K562 (cell line): ENCODE results near the gene HLA-E. TPM values are rescaled to one million over a fixed set of nuclear protein-coding genes. Genes with fewer than 3 reads are reported as not detected.

Experiments
- ATAC-seq: fragments of 200-7000 bp; cut with Tn5 transposase; 3 replicates; pipeline ENCODE4 v1.9.1; 2020; ENCODE audit warnings: moderate library complexity
- BruUV-seq: library from RNA; stranded (reverse); fragments of 400-500 nt; replicated peaks from 2 replicates; lab custom pipeline; 2021; lab: Mats Ljungman, UMichigan
- CTCF ChIA-PET: fragments of 300-600 bp; formaldehyde crosslinking; extraction: SDS; loops from one replicate; lab custom pipeline; 2021; ENCODE audit warnings: low intra/inter-chr PET ratio; lab: Yijun Ruan, JAX
- POLR2A ChIA-PET: fragments of 300-600, 350-650 bp; sonication (Branson Sonifier 250); formaldehyde crosslinking; extraction: SDS; loops from one replicate; lab custom pipeline; 2021; ENCODE audit warnings: antibody characterized with exemption, inconsistent platforms; lab: Yijun Ruan, JAX
- DNase-seq, 4 experiments: peaks; one replicate each; pipeline versions ENCODE4 v3.0.0 to v3.0.0-alpha.2; 2011 to 2018; ENCODE audit warnings: low spot score in 3 of 4, mixed read lengths in 3 of 4; ENCODE audit errors: extremely low read depth in 1 of 4
- FAIRE-seq: peaks from 2 replicates; lab custom pipeline; 2011; peaks lifted over from hg19 to GRCh38; lab: Jason Lieb, UNC
- H2AFZ ChIP-seq: 2 replicates; pipeline ENCODE4 v1.6.0; 2011; ENCODE audit warnings: low read depth, low read length, control low read depth, inconsistent platforms
- H3K27ac ChIP-seq: fragments of 200-600 bp; 3 replicates; pipeline ENCODE4 v1.8.0; 2011; ENCODE audit warnings: low read depth, mild to moderate bottlenecking, control low read depth, inconsistent platforms, low read length, moderate library complexity, mixed read lengths; ENCODE audit errors: extremely low read depth
- H3K27me3 ChIP-seq, 2 experiments: fragments of 300-600 bp in 1 of 2; 2 replicates in 1 of 2; 3 replicates in 1 of 2; pipeline versions ENCODE4 v1.6.0 to v1.8.0; 2011; ENCODE audit warnings: inconsistent platforms in 2 of 2, low read length in 2 of 2, mild to moderate bottlenecking in 1 of 2, mixed read lengths in 1 of 2, moderate library complexity in 1 of 2; ENCODE audit not compliant: control insufficient read depth in 2 of 2, insufficient read depth in 2 of 2
- H3K36me3 ChIP-seq: fragments of 300-600 bp; 3 replicates; pipeline ENCODE4 v1.8.0; 2011; ENCODE audit warnings: mild to moderate bottlenecking, low read length, inconsistent platforms; ENCODE audit not compliant: control insufficient read depth, insufficient read depth
- H3K4me1 ChIP-seq, 2 experiments: fragments of 200-600 bp in 1 of 2; replicated peaks in 1 of 2; 2 replicates in 1 of 2; 3 replicates in 1 of 2; pipeline versions ENCODE4 v1.5.1 to v1.8.0; 2011; ENCODE audit warnings: inconsistent platforms in 2 of 2, low read length in 2 of 2, mild to moderate bottlenecking in 1 of 2, mixed read lengths in 1 of 2, moderate library complexity in 1 of 2; ENCODE audit not compliant: control insufficient read depth in 2 of 2, insufficient read depth in 2 of 2
- H3K4me2 ChIP-seq: 2 replicates; pipeline ENCODE4 v1.6.1; 2011; ENCODE audit warnings: low read length, control low read depth, inconsistent platforms, mixed read lengths; ENCODE audit not compliant: insufficient read depth
- H3K4me3 ChIP-seq: fragments of 200-600 bp; sonication (generic), shearing (Covaris generic); 2 replicates; pipeline ENCODE4 v1.5.1; 2016; ENCODE audit warnings: control low read depth, inconsistent platforms
- H3K79me2 ChIP-seq: fragments of 200-600 bp; 3 replicates; pipeline ENCODE4 v1.8.0; 2011; ENCODE audit warnings: low read length, inconsistent platforms; ENCODE audit not compliant: control insufficient read depth, insufficient read depth
- H3K9ac ChIP-seq, 2 experiments: 2 replicates each; pipeline versions ENCODE4 v1.6.0 to v1.6.1; 2011; ENCODE audit warnings: low read depth in 2 of 2, low read length in 2 of 2, control low read depth in 1 of 2, inconsistent platforms in 1 of 2, mild to moderate bottlenecking in 1 of 2, mixed read lengths in 1 of 2; ENCODE audit not compliant: insufficient read depth in 1 of 2
- H3K9me1 ChIP-seq: one replicate; pipeline ENCODE4 v1.6.0; 2011; ENCODE audit warnings: inconsistent platforms, mild to moderate bottlenecking, low read length, moderate library complexity; ENCODE audit not compliant: control insufficient read depth, insufficient read depth
- H3K9me3 ChIP-seq: replicated peaks from 2 replicates; pipeline ENCODE4 v1.5.1; 2011; ENCODE audit warnings: low read depth, low read length, inconsistent platforms; ENCODE audit not compliant: control insufficient read depth, insufficient read depth
- H4K20me1 ChIP-seq: replicated peaks from 2 replicates; pipeline ENCODE4 v1.6.1; 2011; ENCODE audit warnings: low read length, inconsistent platforms, mixed read lengths; ENCODE audit not compliant: control insufficient read depth, insufficient read depth
- BMI1 ChIP-seq: fragments of 150-350 bp; IDR thresholded peaks from 2 replicates; pipeline ENCODE4 v1.6.1; 2014; ENCODE audit warnings: low read length
- CEBPB ChIP-seq: fragments of 450-650 bp; IDR thresholded peaks from 2 replicates; pipeline ENCODE4 v1.6.1; 2016; ENCODE audit warnings: missing genetic modification characterization, missing compliant biosample characterization
- ETV5 ChIP-seq: sonication (generic); formaldehyde crosslinking; IDR thresholded peaks from 2 replicates; pipeline ENCODE4 v1.4.0; 2020; ENCODE audit warnings: low read depth, mild to moderate bottlenecking, missing genetic modification reagents
- HNRNPLL ChIP-seq: fragments of 200-400 bp; formaldehyde crosslinking; IDR thresholded peaks from 2 replicates; pipeline ENCODE4 v1.6.1; 2017; ENCODE audit warnings: low read length, low read depth, mild to moderate bottlenecking; ENCODE audit not compliant: poor library complexity, severe bottlenecking
- ILK ChIP-seq: fragments of 450-650 bp; IDR thresholded peaks from 2 replicates; pipeline ENCODE4 v1.6.1; 2016; ENCODE audit warnings: missing genetic modification characterization, low read depth, mild to moderate bottlenecking, missing compliant biosample characterization, moderate library complexity, borderline replicate concordance
- MCM5 ChIP-seq: fragments of 450-650 bp; IDR thresholded peaks from 2 replicates; pipeline ENCODE4 v1.6.1; 2016; ENCODE audit warnings: low read depth
- MED1 ChIP-seq: sonication (generic); formaldehyde crosslinking; IDR thresholded peaks from 2 replicates; pipeline ENCODE4 v1.8.1; 2023; ENCODE audit warnings: missing genetic modification reagents, borderline replicate concordance
- PHB ChIP-seq: fragments of 250-450 bp; sonication (Bioruptor Pico); IDR thresholded peaks from 2 replicates; pipeline ENCODE4 v1.5.0; 2021
- RFX1 ChIP-seq: fragments of 450-650 bp; IDR thresholded peaks from 2 replicates; pipeline ENCODE4 v1.6.1; 2016; ENCODE audit warnings: mild to moderate bottlenecking, moderate library complexity
- RUNX1 ChIP-seq: sonication (generic); IDR thresholded peaks from 2 replicates; pipeline ENCODE4 v1.6.1; 2016; ENCODE audit warnings: antibody characterized with exemption, low read depth
- WGBS: fragments of 100-300 bp; shearing (Covaris generic); methylation state at CpG from one replicate; pipeline ENCODE4 v1.1.6; 2016; ENCODE audit warnings: low coverage, mixed read lengths; ENCODE audit not compliant: insufficient coverage; ENCODE audit errors: missing lambda C conversion rate; 5-methylcytosine and 5-hydroxymethylcytosine counted together
- in situ Hi-C: fragments of 300-500 bp; cut with MboI; formaldehyde crosslinking; loops from 4 replicates; pipeline ENCODE4 v1.15.0; 2018; ENCODE audit warnings: inconsistent platforms, mixed read lengths
- intact Hi-C: fragments of 100-400 bp; cut with micrococcal nuclease; formaldehyde crosslinking; loops from 2 replicates; pipeline ENCODE4 v1.14.2; 2022
- polyA plus RNA-seq, 8 experiments: library from polyadenylated mRNA; depleted of rRNA in 4 of 8; stranded (reverse) in 5 of 8; unstranded in 3 of 8; fragments of >200 nt; fragmentation: Nextera tagmentation in 2 of 8; fragmentation: Illumina TruSeq in 1 of 8; extraction: Ambion mirVana in 2 of 8; extraction: Trizol in 1 of 8; gene quantifications; 2 replicates each; pipeline versions ENCODE4 v1.2.1 to v1.2.3, GENCODE V29; 2011 to 2014; ENCODE audit warnings: inconsistent platforms in 1 of 8, missing spikeins in 1 of 8
- total RNA-seq, 7 experiments: library from RNA; depleted of rRNA in 6 of 7; stranded (reverse); fragments of >200 nt in 6 of 7; fragmentation: Illumina TruSeq in 2 of 7; extraction: Trizol in 2 of 7; gene quantifications; 2 replicates each; pipeline versions ENCODE4 v1.2.1 to v1.2.3, GENCODE V29; 2011 to 2021; ENCODE audit warnings: low replicate concordance in 1 of 7
- TF ChIP-seq, protein P1 (sequence below): fragments of 450-650 bp; IDR thresholded peaks from 2 replicates; pipeline ENCODE4 v1.6.1; 2016; ENCODE audit warnings: mild to moderate bottlenecking
- TF ChIP-seq, protein P2 (sequence below): conservative IDR thresholded peaks from 2 replicates; pipeline ENCODE4 v1.6.1; 2011; ENCODE audit warnings: low read depth, mild to moderate bottlenecking, low read length; ENCODE audit not compliant: control insufficient read depth
- TF ChIP-seq, protein P3 (sequence below): fragments of 200-800 bp; sonication (Bioruptor generic); IDR thresholded peaks from 2 replicates; pipeline ENCODE4 v1.6.1; 2017; ENCODE audit warnings: missing genetic modification characterization, missing compliant biosample characterization
- TF ChIP-seq, protein P4 (sequence below): IDR thresholded peaks from 3 replicates; pipeline ENCODE4 v1.6.1; 2011; ENCODE audit warnings: borderline replicate concordance, mild to moderate bottlenecking; ENCODE audit not compliant: insufficient read length, insufficient read depth

HLA-E gene
- total and polyA plus RNA-seq, 9 of the 15 experiments (the other 6 are each of a cell fraction or from before 2014, with no cell fraction given): 3.2 to 39.9 (median 26.8) TPM

DNA sequence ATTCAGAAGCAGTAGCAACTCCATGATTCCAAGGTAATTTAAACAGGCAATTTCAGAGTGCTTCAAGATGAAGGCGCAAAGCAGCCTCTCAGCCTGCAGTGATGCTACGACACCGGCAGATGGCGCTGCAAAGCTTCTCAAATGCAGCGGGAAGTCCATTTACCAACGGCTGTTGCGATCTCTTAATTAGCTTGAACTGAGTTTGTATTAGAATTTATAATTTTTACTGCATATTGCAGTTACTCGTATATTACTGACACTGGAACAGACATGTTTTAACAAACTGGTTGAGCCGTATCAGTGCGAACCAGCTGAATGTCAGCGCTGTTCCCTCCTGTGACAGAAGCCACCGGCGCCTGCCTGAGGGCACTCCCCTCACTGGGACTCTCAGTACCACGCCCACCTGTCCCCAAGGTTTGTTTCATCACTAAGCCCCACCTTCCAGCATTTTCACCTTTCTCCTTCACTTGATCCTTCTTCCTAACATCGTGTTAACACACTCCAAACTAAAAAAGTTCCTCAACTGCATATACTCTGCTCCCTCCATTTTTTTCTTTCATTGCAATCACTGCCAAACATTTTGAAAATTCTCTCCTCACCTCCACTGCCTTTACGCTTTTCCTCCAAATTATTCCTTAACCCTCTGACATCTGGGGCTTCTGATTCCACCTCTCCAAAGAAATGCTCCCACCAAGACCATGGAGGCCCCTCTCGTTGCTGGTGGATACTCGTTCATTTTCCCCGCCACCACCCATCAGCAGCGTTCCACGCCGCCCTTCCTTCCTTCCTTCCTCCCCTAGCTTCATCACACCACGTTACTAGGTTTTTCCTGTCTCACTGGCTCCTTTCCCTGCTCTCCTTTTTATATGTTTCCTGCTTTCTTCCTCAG, 52.5 kb downstream of the HLA-E start:
- H3K9me1 ChIP-seq: no peaks in the 10 kb centered on the region
- CTCF ChIA-PET: interaction anchor here (0.6 to 2.0 kb wide), 9 partner anchors 56 to 1139 kb away, joined by 4 to 11 read pairs (median 6); partner anchors contain the start of genes DHX16 and LY6G5C
- H3K9ac ChIP-seq: peak overlapping the region; percentile 20 to 27; a peak in 2 of 4 replicates
- no peaks in the 10 kb centered on the region for H4K20me1 ChIP-seq
- peak overlapping the region; percentile 32 for H3K4me3 ChIP-seq
- peaks cover 0 to 2% of the 10 kb centered on the region in 2 experiments; a peak in 2 of 5 replicates for H3K4me1 ChIP-seq
- peaks cover 24% of the 10 kb centered on the region; the same call in 2 of the 3 replicates for H3K36me3 ChIP-seq
- H3K27me3 ChIP-seq: no peaks in the 10 kb centered on the region
- H3K9me3 ChIP-seq: no peaks in the 10 kb centered on the region
- POLR2A ChIA-PET: interaction anchor here (0.7 to 6.2 kb wide), 16 partner anchors 9 to 293 kb away, joined by 3 to 85 read pairs (median 4); partner anchors contain the start of genes ABCF1, GNL1 and PRR3
- in situ Hi-C loops (no loop called here), intact Hi-C loops (loop anchor here (1.0 to 5.0 kb wide), 4 partner anchors 56 to 545 kb away; partner anchors contain the start of gene DHX16)
- FAIRE-seq (peak; percentile 96), DNase-seq (peak; percentile 85 to 92 (median 90)), ATAC-seq (peak; percentile 94)
- WGBS: 22% methylated on average over 23 of the region's 23 CpGs
- BruUV-seq: TSS peak; percentile 30
- peak overlapping the region; percentile 84 for H3K4me2 ChIP-seq
- no peaks in the 10 kb centered on the region for H3K79me2 ChIP-seq
- peak overlapping the region; percentile 87 for H2AFZ ChIP-seq
- no peak overlapping the region for H3K27ac ChIP-seq
- TF ChIP-seq, protein P1, sequence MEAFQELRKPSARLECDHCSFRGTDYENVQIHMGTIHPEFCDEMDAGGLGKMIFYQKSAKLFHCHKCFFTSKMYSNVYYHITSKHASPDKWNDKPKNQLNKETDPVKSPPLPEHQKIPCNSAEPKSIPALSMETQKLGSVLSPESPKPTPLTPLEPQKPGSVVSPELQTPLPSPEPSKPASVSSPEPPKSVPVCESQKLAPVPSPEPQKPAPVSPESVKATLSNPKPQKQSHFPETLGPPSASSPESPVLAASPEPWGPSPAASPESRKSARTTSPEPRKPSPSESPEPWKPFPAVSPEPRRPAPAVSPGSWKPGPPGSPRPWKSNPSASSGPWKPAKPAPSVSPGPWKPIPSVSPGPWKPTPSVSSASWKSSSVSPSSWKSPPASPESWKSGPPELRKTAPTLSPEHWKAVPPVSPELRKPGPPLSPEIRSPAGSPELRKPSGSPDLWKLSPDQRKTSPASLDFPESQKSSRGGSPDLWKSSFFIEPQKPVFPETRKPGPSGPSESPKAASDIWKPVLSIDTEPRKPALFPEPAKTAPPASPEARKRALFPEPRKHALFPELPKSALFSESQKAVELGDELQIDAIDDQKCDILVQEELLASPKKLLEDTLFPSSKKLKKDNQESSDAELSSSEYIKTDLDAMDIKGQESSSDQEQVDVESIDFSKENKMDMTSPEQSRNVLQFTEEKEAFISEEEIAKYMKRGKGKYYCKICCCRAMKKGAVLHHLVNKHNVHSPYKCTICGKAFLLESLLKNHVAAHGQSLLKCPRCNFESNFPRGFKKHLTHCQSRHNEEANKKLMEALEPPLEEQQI: peak; percentile 40; the same call in 1 of the 2 replicates
- TF ChIP-seq MCM5 (no peak), PHB (CRISPR knock-in tag) (no peak), RUNX1 (no peak), CEBPB (0 out of 2 replicates have a peak, but pooled peaks have one; percentile 13), ETV5 (0 out of 2 replicates have a peak, but pooled peaks have one; percentile 41), BMI1 (no peak), RFX1 (no peak), MED1 (no peak), HNRNPLL (no peak), ILK (no peak)
- TF ChIP-seq, protein P2, sequence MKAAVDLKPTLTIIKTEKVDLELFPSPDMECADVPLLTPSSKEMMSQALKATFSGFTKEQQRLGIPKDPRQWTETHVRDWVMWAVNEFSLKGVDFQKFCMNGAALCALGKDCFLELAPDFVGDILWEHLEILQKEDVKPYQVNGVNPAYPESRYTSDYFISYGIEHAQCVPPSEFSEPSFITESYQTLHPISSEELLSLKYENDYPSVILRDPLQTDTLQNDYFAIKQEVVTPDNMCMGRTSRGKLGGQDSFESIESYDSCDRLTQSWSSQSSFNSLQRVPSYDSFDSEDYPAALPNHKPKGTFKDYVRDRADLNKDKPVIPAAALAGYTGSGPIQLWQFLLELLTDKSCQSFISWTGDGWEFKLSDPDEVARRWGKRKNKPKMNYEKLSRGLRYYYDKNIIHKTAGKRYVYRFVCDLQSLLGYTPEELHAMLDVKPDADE: 0 out of 2 replicates have a peak, but pooled peaks have one; percentile 21
- TF ChIP-seq, protein P3, sequence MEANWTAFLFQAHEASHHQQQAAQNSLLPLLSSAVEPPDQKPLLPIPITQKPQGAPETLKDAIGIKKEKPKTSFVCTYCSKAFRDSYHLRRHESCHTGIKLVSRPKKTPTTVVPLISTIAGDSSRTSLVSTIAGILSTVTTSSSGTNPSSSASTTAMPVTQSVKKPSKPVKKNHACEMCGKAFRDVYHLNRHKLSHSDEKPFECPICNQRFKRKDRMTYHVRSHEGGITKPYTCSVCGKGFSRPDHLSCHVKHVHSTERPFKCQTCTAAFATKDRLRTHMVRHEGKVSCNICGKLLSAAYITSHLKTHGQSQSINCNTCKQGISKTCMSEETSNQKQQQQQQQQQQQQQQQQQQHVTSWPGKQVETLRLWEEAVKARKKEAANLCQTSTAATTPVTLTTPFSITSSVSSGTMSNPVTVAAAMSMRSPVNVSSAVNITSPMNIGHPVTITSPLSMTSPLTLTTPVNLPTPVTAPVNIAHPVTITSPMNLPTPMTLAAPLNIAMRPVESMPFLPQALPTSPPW (CRISPR knock-in tag): no peak
- TF ChIP-seq, protein P4, sequence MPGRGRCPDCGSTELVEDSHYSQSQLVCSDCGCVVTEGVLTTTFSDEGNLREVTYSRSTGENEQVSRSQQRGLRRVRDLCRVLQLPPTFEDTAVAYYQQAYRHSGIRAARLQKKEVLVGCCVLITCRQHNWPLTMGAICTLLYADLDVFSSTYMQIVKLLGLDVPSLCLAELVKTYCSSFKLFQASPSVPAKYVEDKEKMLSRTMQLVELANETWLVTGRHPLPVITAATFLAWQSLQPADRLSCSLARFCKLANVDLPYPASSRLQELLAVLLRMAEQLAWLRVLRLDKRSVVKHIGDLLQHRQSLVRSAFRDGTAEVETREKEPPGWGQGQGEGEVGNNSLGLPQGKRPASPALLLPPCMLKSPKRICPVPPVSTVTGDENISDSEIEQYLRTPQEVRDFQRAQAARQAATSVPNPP: no peak
